DMS53 treated with DMSO at 0.1 percent for 48 hours (cell line): ENCODE results near the gene MAP4K3.

Experiments used
- DNase-seq: peaks from one replicate; lab custom pipeline; 2025; ENCODE audit not compliant: unreplicated experiment; lab: John Stamatoyannopoulos, UW

The MAP4K3 gene

DNA sequence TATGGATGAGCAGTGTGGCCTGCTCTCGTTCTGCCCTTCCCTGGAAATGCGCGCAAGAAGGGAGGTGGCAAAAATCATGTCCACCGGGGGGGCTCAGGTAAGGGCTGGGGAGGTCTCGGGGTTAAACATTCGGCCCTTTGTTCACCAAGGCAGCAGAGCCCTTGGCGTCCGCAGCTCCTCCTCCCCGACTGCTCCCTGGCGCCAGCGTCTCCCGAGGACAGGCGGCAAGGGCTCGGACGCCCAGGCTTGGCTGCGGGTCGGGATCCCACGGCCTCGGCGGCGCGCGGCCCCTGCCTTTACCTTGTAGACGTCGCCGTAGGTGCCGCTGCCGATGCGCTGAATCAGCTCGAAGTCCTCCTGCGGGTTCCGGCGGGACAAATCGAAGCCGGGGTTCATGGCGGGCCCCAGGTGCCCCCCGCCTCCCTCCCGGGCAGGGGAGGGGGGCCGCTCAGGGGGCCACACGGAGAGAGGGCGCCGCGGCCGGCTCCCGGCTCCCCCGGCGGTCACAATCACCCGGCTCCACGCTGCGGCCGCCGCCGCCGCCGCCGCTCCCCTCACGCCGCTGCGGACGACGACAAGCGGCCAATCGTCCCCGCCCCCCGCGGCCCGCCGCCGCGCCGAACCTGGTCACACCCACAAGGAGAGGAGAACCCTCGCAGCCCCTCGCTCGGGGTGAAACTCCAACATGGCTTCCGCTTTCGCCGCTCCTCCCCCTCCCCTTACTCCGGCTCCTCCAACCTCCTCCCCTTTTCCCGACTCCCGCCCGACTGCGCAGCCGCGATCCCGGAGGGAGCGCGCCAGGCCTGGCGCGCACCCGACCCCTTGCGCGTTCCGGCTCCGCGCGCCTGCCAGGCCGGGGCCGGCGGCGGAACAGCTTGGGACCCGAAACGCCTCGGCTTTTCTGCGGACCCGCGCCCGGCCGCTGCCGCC is at the start of gene MAP4K3:
Gene MAP4K3, minus strand, starts transcription at position 694 of the 930 bp plus-strand sequence. Its CDS starts 298 bp downstream, at position 396.
- DNase-seq = peak; percentile 60

DNA sequence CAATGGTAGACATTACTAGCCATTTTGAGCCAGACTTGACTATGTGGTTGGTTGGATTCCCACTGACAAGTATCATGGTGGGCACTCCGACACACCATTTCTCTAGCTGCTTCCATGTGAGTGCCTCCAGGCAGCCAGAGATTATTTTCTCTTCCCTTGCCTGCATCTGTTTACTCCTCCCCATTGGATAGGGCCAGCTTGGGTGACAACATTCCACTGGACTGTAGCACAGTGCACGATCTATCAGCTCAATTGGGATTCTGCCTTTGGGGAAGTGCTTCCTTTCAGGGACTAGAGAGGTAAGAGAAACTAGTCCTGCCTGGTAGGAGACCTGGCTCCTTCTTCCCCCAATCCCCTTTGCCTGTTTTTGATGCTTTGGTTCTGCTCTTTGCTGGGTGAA is 49.0 kb upstream of the MAP4K3 start:
- no peak for DNase-seq

DNA sequence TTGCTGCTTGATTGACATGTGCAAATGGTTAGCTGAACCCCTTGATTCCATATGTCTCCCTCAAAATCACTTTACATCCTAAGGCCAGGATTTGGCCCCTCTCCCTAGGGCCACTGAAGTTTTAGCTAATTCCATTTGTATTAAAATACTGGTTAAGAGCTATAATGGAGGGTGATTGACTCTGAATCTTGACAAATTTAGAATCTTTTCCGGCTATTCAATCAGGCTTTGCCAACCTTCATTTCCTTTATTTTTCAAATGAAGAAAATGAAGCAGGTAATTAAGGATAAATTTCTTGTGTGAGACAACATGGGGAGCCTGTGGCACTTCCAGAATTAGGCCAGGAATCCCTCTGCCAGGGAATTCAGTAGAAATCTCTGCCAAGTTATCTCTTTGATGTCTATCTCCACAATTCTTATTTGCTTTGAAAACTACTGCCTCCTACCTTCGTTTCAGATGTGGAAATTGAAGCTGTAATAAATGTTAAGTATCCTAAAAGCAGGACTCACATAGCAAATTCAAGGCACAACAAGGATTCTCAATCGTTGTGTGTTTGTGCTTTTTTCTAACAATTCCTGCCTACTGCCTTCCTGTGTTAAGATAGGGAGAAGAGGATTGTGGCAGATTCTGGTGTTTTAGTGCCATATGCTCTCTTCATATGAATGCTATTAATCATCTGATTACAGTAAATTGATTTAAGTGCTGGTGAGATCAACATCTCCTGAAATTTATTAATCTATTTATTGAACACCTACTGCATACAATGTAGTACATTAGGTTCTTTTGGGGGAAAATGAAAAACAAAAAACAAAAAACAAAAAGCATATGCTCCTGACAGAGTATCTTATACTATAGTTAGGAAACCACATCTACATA is 47.8 kb upstream of the MAP4K3 start:
- no peak for DNase-seq

DNA sequence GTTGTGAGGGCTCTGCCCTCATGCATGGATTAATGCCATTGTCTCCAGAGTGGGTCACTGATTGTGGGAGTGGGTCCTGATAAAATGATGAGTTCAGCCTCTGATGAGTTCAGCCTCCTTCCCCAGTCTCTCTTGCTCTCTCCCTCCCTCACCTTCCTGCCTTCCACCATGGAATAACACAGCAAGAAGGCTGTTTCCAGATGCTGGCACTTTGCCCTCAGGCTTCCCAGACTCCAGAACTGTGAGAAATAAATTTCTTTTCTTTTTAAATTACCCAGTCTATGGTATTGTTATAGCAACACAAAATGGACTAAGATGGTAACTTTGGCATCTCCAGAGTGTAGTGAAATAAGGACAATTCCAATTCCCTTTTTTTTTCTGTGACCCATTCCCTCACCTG is 47.1 kb upstream of the MAP4K3 start:
- DNase-seq = no peak

DNA sequence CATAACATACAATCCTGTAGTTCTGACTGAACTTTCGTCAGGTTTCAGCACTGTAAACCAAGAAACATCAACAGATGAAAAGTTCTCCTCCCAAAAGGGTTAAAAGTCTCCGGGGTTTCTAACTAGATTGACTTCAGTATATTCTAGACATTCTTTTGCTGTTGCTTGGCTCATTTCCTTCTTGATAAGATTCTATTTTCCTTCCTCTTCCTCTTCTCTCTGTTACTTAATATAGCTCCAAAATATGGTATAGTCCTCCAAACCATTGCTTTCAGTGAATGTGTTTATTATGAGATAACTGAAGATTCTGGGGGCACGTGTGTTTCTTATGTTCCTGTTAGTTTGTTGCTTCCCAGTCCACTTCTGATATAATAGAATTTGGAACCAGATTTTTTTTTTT is 46.4 kb upstream of the MAP4K3 start:
- DNase-seq = no peak

DNA sequence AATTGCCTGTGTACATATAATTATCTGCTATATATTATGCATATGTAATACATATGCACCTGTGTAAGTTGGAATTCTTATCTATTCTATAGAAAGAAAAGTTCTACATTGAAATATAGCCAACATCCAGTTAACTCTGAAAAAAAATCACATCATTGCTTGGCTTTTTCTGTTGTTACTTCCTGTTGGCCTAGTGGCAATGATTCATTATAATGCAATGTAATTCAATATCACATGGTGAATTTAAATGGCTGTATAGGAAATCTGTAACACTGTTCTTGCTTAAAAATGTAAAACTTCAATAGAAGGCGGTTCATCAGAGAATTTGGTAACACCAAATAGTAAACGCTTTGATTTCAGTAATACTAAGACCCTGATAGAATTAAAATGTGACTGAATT is 44.5 kb upstream of the MAP4K3 start:
- peak; percentile 38 for DNase-seq

DNA sequence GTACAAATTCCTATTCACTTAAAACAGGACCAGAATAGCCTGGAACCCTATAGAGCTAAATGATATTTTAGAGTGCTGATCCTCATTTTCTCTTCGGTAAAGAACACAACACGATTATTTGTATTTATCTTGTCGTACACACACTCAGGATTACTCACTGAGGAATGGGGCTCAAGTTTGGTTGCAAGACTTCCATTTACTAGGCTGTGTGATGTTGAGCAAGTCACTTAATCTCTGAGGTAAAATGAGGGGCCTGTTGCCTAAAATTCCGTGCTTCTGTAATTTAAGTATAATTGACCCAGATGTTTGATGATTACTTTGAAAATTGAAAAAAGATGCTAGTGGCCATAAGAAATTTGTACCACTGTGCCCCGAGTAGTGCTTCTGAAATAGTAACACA is 42.6 kb upstream of the MAP4K3 start:
- no peak for DNase-seq

DNA sequence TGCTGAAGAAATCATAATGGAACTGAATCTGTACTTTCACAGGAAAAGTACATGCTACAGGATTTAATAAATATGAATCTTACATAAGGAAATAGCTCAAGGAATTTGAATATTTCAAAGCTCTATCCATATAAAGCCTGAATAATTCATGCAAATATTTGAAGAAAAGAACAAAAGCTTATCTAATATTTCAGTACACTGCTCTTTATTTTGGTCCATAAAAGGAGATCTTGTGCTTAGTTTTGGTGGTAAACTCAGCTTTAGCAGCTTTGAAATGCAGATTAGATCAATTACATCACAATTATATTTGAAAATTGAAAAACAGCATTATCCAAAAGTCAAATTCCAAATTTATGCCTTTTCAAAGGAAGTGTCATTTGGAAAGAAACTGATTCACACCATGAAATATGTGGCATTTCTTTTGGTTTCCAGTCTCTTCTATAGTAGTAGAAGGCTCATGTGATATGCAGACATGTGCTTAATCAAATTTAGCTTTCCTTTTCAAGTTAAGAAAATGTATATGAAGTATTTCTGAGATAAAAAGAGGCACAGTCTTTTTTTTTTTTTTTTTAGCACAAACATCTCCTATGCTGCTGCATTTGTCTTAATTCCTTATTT is 42.1 kb upstream of the MAP4K3 start:
- no peak for DNase-seq

DNA sequence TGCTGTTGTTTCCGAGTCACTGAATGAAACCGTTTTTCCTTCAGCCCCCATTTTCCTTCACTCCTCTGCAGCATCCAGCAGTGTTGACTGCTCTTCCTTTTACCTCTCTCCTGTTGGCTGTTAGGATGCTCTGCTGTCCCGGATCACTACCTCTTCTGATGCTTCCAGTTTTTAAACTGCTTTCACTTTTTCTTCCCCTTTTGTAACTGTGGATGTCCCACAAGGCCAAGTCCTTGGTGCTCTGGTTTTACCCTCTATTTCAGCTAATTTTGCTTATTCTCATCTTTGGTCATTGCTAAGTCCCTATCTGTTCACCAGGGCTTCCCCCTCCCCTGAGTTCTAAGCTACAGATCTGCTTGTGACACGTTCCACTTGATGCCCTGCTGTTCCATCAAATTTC is 39.4 kb upstream of the MAP4K3 start:
- no peak for DNase-seq

DNA sequence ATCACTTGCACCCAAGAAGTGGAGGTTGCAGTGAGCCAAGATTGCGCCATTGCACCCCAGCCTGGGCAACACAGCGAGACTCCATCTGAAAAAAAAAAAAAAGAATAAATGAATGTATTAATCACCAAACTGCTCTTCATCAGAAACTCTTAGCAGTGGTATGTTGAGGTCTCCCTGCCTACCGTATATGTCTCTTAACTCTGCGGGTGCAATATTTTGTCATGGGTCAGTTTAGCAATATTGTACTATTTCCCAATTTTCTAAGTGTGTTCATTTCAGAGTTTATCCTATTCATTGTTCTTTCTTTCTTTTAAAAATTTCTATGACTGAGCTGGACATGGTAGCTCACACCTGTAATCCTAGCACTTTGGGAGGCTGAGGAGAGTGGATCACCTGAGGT is 37.9 kb upstream of the MAP4K3 start:
- DNase-seq = no peak

DNA sequence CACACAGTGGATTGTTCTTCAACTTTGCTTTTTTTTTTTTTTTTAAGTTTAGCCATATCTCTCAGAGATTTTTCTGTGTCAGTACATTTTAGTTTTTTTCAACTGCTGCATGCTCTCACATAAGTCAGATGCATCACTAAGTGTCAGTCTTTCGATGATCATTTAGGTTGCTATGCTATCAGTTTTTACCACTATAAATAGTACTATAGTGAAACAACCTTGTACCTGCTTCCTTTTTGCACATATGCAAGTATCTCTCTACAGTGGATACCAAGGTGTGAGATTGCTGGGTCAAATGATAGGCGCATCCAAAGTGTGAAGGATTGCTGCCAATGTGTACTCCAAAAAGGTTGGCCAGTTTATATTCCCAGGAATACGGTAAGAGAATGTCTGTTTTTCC is 33.5 kb upstream of the MAP4K3 start:
- no peak for DNase-seq

DNA sequence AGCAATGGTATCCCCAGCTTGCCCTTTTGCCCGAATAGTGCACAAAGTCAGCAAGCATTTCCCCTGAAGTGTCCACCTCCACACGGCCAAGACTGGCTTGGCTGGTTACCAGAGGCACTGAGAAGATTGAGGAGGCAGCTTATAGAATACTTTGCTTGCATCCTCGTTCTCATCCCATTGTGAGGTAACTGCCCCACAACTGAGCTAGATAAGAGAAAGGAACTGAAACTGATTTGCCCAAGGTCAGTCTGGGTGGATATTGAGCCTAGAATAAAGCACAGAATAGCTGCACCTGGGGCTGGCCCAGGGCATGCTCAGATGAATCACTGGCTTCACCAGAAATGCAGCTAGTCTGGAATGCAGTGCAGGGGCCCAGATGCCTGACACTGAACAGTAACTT is 32.7 kb upstream of the MAP4K3 start:
- no peak for DNase-seq

DNA sequence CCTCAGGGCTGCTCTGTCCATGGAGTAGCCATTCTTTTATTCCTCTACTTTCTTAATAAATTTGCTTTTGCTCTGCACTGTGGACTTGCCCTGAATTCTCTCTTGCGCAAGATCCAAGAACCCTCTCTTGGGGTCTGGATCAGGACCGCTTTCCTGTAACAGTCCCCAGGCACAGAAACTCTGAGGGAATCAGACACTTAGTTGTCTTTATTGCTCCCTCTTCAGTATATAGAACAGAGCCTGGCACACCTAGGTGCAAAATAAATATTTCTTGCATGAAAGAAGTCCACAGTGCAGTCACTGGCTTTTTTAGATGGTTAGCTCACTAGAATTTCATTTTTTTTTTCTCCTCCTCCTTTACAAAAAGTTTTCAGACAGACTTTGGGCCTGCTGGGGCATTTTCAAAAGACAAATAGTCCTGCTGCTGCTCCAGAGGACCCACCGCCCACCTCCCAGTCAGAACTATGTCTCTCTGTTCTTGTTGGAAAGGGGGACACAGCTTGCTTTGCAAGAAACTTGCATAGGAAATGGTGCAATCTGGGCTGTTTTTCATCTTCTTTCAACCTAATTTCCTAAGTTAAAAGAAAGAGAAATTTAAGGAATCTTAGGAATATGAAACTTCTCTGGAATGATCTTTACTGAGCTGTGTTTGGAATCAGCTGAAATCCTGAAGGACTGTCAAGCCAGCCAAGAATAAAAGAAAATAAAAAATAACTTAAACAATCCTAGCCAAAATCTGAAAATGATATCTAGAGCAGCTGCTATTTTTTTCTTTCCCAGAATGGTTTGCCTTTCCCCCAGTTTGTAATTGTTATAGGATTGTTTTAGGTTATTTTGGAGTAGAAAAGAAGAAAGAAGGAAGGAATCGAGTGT is 31.7 kb upstream of the MAP4K3 start:
- DNase-seq = no peak

DNA sequence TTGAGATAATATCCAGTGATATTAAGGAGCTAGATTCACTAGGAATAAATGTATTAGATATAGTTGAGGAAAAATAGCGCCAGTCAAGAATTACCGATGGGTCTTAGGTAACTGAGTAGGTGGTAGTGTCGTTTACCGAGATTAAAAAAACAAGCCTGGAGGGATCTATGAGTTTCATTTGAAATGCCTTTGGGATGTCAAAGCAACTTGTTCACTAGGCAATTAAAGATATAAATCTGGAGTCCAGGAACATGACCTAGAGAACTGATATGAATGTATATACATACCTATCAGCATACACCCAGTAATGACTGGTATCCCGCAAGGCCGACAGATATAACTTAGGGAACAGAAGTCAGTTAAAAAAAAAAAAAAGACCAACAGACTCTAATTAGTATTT is 29.2 kb upstream of the MAP4K3 start:
- no peak for DNase-seq

DNA sequence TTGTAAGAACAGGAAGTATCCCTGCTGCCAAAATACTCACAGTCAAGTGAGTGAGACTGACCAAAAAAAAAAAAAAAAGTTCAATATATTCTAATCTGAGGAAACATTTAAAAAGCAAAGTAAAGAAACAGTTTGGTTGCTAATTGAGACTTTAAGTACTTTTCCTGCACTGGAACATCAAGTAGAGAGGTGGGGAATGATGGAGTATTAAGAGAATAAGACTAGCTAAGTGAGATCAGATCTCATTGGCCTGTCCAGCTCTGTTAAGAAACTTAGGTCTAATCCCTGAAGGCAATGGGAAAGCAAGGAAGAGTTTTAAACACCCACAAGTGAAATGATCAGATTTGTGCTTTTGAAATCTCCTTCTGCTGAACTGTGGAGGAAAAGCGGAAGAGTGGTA is 27.8 kb upstream of the MAP4K3 start:
- no peak for DNase-seq

DNA sequence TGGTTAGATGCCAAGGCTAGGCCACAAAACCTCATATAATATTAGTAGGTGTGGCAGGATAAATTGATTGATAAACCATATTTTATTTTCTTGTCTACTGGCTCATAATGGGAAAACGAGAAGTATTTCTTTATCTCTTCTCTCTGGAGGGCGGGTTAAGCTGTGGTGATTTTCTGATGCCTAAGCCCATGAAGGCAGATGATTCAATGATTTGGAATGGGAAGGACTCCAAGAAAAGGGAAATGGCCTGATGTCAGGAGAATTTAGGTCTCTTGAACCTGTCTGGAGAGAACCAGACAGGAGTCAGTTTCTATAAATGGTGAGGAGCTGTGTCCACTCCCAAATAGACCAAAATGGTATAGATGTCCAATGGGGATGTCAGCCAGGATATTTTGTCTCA is 18.7 kb upstream of the MAP4K3 start:
- no peak for DNase-seq

DNA sequence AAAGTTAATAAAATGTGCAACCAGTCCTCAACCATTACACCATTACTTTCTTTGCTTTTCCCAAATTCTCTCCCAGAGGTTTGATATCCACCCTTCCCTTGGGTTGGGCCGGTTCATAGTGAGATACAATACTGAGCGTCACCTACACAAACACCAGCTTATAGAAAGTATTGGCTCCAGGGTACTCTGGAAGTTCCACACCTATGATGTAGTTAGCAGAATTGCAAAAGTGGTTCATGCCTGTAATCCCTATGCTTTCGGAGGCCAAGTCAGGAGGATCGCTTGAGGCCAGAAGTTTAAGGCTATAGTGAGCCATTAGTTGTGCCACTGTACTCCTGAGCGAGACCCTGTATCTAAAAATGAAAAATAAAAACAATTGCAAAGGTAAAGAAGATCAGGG is 15.3 kb upstream of the MAP4K3 start:
- no peak for DNase-seq

DNA sequence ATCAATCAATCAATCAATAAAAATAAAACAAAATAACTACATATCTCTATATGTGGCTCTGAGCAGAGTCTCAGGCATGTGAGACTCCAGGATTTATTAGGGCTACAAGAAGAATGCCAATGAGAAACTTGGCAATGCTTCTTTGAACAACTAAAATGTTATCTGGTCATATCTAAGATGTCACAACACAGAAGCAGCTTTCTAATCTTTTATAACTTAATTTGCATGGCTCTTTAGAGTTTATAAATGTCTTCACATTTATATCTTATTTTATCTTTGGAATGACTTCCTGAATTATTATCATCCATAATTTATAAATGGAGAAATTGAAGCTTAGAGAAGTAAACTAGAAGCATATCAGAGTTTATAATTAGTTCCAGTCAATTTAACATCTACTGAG is 14.9 kb upstream of the MAP4K3 start:
- DNase-seq = no peak

DNA sequence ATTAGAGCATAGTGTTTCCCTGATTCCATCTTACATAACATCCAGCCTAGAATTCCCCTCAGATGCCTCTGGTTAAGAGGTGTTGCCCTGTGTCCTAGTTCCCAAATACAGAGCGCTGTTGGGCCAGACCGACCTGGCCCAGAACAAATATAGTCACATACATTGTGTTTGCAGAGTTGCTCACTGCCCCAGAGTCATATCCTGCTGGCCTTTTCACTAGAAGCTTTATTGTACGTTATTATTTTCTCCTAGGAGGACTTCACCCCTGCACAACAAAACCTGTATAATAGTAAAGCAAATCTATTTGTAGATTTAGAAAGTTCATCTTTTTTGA is 11.1 kb upstream of the MAP4K3 start:
- DNase-seq = no peak

DNA sequence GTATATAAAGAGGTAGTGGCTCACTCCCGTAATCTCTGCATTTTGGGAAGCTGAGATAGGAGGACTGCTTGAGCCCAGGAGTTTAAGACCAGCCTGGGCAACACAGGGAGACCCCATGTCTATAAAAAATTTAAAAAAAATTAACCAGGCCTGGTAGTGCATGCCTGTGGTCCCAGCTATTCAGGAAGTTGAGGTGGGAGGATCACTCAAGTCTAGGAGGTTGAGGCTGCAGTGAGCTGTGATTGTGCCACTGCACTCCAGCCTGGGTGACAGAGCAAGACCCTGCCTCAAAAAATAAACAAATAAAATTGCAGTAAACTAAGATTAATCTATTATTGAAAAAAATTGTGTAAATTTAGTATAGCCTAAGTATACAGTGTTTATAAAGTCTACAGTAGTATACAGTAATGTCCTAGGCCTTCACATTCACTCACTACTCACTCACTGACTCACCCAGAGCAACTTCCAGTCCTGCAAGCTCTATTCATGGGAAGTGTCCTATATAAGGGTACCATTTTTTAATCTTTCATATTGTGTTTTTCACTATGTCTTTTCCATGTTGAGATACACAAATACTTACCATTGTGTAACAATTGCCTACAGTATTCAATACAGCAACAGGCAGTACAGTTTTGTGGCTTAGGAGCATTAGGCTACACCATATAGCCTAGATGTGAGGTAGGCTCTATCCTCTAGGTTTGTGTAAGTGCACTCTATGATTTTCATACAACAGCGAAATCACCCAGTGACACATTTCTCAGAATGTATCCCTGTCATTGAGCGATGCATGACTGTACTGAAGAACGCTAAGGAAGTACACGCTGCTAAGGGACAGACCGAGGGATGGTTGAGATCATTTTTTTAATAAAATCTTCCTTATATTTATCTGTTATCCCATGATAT is 10.4 kb upstream of the MAP4K3 start:
- DNase-seq = no peak
